ENCODE measurements around the gene SCUBE2.
A peak's percentile ranks its signal among the peaks of the same experiment; 100 is the strongest.
"Not testable (repeated sequence)": the region's sequence is repeated elsewhere in the genome, so short reads cannot be mapped to it uniquely, and the experiment has no call there.

SCUBE2 gene

GRCh38 chr11:9013373-9013772, 78.0 kb downstream of the SCUBE2 start:
- DNase-seq (ENCODE audit: extremely low read depth in 1 of 2, low read depth in 1 of 2): no peak

GRCh38 chr11:9009538-9009937, 81.9 kb downstream of the SCUBE2 start:
- not testable (repeated sequence) for DNase-seq (ENCODE audit: extremely low read depth in 1 of 2, low read depth in 1 of 2)

GRCh38 chr11:9008661-9009060, 82.7 kb downstream of the SCUBE2 start:
- DNase-seq (ENCODE audit: extremely low read depth in 1 of 2, low read depth in 1 of 2): no peak

- DNase-seq (ENCODE audit: extremely low read depth in 1 of 2, low read depth in 1 of 2): no peak
Observed at GRCh38 chr11:9008011-9008550, 83.3 kb downstream of the SCUBE2 start.

DNA sequence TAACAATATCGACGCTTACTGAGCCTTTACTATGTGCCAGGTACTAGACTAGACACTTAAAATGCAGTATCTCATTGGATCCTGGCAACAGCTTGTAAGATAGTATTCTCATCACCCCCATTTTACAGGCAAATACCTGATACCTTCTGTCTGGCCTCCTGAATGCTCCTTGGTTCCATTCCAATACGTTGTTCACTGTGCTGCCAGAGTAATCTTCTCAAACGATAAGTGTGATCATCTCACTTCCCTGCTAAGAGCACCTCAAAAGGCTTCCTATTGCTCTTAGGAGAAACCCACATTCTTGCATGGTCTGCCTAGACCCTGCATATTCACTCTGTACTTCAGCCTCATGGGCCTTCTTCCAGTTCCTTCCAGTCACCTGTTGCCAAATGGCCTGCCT, 86.3 kb downstream of the SCUBE2 start:
- no peak for DNase-seq (ENCODE audit: extremely low read depth in 1 of 2, low read depth in 1 of 2)

- no peak for DNase-seq (ENCODE audit: extremely low read depth in 1 of 2, low read depth in 1 of 2)
Observed at GRCh38 chr11:9004183-9004926, 87.0 kb downstream of the SCUBE2 start.

DNA sequence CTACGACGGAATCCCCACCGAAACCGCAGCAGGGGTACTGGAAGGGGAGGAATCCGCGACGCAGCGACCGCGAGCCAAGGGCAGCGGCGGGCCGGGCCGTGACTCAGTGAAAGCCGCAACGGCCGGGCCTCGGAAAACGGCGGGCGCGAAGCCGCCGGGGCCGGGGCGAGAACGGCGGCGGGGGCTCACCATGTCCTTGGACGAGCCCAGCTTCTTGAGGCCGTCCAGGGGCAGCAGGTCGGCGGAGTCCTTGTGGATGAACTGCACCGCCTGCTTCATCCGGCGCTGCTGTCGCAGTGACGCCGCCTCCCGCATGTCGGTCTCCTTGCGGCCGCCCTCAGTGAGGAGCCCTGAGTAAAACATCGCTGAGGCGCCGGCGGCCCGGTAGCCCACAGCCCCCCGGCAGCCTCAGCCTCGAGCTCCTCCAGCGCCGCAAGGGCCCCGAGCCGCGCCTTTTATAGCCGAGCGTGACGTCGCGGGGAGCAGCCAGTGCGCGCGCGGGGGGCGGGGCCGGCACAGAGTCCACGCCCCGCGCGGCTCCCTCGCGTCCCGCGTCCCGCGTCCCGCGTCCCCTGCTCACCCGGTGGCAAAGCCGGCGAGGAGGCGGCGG, 87.7 kb downstream of the SCUBE2 start, which contains the start of gene NRIP3:
Gene NRIP3 (minus strand): TSS at position 429 of the 610 bp plus-strand sequence. CDS start 66 bp downstream, at position 363.
- peak; percentile 44 to 66 for DNase-seq (ENCODE audit: extremely low read depth in 1 of 2, low read depth in 1 of 2)

DNA sequence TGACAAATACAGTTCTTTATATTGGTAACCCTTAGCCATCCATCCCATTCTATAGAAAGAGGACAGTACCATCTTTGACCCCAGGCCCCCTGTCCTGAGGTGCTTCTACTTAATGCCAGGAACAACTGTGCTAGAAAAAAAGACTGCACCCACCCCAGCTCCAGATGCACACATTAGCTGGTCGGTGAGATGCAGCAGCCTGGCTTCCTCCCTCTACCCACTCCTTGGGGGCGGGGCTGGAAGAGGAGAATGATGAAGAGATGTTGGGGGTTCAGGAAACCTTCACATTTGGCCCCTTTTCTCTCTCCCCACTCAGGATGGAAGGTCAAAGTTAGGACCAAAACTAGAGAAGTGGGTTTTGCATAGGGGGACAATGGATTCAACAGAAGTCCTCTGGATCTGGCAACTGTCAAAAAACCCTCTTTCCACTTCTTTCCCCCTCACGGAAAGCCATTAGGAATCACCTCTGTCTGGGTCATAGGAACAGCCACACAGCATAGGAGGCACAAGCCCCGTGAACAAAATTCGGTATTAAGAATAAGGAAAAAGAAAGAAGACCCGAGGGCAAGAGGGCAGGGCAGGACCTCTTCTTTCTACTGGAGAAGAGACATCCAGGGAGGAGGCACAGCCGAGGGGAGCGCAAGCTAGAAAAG, 88.4 kb downstream of the SCUBE2 start:
- no peak for DNase-seq (ENCODE audit: extremely low read depth in 1 of 2, low read depth in 1 of 2)

- DNase-seq (ENCODE audit: extremely low read depth in 1 of 2, low read depth in 1 of 2): peak in 1 of 2 donors; percentile 55
Observed at GRCh38 chr11:9001736-9002135, 89.7 kb downstream of the SCUBE2 start.

DNA sequence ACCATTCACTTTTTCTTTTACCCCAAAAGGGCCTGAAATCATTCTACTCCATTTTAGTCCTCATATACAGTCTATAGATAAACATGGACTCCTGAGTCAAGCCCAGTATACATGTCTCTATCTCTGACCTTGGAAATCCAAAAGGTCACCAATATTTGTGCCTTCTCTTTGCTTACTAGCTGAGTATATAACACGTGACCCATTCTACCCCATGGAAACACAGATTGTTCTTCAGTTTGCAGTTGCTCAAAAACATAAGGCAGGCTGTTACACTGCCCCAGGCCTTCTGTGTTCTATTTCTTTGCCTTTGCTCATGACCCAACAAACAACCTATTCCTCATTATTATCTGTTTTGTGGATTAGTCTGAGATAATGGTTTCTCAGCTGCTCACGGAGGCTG, 93.4 kb downstream of the SCUBE2 start:
- no peak for DNase-seq (ENCODE audit: extremely low read depth in 1 of 2, low read depth in 1 of 2)

DNA sequence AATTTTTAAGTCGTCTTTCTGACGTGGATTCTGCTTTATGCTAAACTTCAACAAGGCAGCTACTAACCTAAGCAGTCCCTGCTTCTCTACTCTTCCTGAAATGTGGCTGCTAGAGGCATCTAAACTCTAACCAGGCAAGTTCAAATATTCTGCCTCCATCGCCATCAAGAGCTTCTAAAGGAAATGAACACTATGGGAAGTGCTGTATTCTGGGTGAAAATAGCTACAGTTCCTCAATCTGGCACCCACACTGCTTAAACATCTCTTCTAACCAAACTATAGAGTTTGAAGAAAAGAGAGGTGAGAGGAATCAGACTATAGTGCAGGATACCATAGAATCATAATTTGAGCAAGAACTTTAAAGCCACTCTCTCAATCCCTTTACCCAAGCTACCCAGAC, 93.9 kb downstream of the SCUBE2 start:
- DNase-seq (ENCODE audit: extremely low read depth in 1 of 2, low read depth in 1 of 2): no peak

DNA sequence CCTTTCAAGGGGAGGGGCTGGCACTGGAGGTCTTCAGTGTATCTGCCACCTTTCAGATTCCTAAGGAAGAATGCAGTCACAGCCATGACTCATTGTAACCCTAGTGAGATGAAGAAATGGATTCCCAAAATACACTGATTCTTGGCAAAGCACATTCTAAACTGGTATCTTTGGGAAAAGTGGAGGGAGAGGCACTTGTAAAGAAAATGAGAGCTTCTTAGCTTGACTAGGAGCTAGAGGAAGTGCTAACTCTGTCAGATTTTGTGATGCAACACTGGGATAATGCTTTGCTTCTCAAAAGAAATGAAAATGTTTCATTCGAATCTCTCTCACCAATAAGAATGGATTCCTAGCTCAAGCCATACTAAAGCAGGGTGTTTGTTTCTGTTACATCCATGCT, 101.9 kb downstream of the SCUBE2 start:
- no peak for DNase-seq (ENCODE audit: extremely low read depth in 1 of 2, low read depth in 1 of 2)

GRCh38 chr11:8988329-8989234, 102.8 kb downstream of the SCUBE2 start:
- no peak for DNase-seq (ENCODE audit: extremely low read depth in 1 of 2, low read depth in 1 of 2)

GRCh38 chr11:8987446-8987845, 104.0 kb downstream of the SCUBE2 start:
- no peak for DNase-seq (ENCODE audit: extremely low read depth in 1 of 2, low read depth in 1 of 2)

DNA sequence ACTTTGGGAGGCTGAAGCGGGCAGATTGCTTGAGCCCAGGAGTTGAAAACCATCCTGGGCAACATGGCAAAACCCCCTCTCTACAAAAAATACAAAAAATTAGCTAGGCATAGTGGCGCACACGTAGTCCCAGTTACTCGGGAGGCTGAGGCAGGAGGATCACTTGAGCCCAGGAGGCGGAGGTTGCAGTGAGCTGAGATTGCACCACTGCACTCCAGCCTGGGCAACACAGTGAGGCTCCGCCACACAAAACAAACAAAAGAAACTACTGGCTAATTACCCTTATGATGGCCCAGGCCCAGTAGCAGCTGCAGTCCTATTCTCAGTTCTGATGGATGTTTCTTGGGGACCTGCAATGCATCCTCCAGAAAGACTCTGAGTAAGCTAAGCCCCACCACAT, 104.6 kb downstream of the SCUBE2 start:
- not testable (repeated sequence) for DNase-seq (ENCODE audit: extremely low read depth in 1 of 2, low read depth in 1 of 2)

GRCh38 chr11:8985462-8985861, 105.9 kb downstream of the SCUBE2 start:
- no peak for DNase-seq (ENCODE audit: extremely low read depth in 1 of 2, low read depth in 1 of 2)

DNA sequence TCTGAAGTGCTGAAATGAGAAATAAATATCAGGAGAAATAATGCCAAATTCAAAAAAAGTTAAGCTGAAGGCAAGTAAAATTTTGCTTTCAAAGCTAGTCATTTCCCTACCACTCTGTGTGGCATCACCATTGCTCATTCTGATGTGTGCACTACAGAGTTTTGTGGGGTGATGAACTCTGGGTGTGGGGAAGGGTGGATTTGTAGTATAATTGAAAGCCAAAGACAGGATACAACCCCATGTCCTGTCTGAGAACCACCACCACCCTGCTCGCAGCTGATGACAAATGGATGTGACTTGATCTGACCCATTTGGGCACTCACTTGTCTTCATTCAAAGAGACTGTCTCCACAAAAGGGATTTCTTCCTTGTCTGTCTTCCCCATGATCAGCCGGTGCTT, 107.8 kb downstream of the SCUBE2 start:
- DNase-seq (ENCODE audit: extremely low read depth in 1 of 2, low read depth in 1 of 2): no peak

- no peak for DNase-seq (ENCODE audit: extremely low read depth in 1 of 2, low read depth in 1 of 2)
Observed at GRCh38 chr11:8980485-8980884, 110.9 kb downstream of the SCUBE2 start.

- DNase-seq (ENCODE audit: extremely low read depth in 1 of 2, low read depth in 1 of 2): not testable (repeated sequence)
Observed at GRCh38 chr11:8979365-8979764, 112.0 kb downstream of the SCUBE2 start.

GRCh38 chr11:8973121-8973520, 118.3 kb downstream of the SCUBE2 start:
- no peak for DNase-seq (ENCODE audit: extremely low read depth in 1 of 2, low read depth in 1 of 2)

- no peak for DNase-seq (ENCODE audit: extremely low read depth in 1 of 2, low read depth in 1 of 2)
Observed at GRCh38 chr11:8971924-8972316, 119.5 kb downstream of the SCUBE2 start.

Data from stimulated activated CD8-positive, alpha-beta memory T cell treated with anti-CD3 and anti-CD28 coated beads, Interleukin-7, amount 100 ng/mL, for 48 hours (primary cell).